Astrocyte of the cerebellum (primary cell): ENCODE results near the gene MRPS23.

Experiments used
- DNase-seq: peaks from one replicate; pipeline ENCODE4 v3.0.0-alpha.2; 2011; ENCODE audit warnings: low read depth
- H3K4me3 ChIP-seq: 2 replicates; pipeline ENCODE4 v1.5.1; 2011; ENCODE audit warnings: mild to moderate bottlenecking, low read depth, low read length, moderate library complexity
- in situ Hi-C: cut with HindIII; loops from 2 replicates; pipeline ENCODE4 v1.10.0; 2017; ENCODE audit warnings: low sequenced_read_pairs
- TF ChIP-seq, protein P1 (sequence below): IDR thresholded peaks from 2 replicates; pipeline ENCODE4 v1.5.1; 2012; ENCODE audit warnings: low read length, low read depth, moderate library complexity, mild to moderate bottlenecking; ENCODE audit errors: missing control alignments

The MRPS23 gene

DNA sequence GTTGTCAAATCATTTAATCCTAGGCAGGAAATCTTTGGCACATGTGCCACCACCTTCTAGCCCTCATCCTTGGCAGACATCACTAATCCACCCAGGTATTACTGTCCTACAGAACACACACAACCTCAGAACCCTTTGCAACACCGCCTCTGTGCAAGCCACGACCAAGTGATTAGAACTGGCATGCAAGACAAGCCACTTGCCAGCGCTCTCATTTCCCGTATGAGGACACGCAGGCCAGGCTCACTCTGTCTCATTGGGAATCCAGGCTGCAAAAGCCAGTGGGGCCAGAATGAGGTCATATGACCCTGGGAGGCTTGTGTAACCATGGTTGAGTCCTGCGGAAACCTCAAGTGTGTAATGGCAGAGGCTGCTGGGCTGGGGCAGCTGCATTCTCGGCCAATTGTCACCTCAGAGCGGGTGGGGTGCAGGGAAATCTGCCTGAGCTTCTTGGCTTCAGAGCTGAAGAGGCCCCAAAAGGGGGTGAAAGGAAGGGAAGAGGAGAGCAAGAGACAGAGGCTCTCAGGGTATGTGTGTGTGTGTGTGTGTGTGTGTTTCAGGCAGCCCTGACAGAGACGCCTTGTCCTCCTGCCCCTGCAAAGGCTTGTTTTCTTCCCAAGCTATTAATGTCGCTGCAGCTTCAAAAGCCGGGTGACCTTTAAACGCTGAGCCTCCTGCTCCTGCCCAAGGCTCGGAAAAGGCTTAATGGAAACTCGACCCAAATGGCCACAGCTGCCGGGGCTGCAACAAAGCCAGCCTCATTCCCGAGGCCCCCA lies 43.2 kb upstream of the MRPS23 start:
- TF ChIP-seq, protein P1, sequence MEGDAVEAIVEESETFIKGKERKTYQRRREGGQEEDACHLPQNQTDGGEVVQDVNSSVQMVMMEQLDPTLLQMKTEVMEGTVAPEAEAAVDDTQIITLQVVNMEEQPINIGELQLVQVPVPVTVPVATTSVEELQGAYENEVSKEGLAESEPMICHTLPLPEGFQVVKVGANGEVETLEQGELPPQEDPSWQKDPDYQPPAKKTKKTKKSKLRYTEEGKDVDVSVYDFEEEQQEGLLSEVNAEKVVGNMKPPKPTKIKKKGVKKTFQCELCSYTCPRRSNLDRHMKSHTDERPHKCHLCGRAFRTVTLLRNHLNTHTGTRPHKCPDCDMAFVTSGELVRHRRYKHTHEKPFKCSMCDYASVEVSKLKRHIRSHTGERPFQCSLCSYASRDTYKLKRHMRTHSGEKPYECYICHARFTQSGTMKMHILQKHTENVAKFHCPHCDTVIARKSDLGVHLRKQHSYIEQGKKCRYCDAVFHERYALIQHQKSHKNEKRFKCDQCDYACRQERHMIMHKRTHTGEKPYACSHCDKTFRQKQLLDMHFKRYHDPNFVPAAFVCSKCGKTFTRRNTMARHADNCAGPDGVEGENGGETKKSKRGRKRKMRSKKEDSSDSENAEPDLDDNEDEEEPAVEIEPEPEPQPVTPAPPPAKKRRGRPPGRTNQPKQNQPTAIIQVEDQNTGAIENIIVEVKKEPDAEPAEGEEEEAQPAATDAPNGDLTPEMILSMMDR = no peak
- H3K4me3 ChIP-seq = no peak overlapping the region
- in situ Hi-C loops = no loop called here
- peak; percentile 94 for DNase-seq

DNA sequence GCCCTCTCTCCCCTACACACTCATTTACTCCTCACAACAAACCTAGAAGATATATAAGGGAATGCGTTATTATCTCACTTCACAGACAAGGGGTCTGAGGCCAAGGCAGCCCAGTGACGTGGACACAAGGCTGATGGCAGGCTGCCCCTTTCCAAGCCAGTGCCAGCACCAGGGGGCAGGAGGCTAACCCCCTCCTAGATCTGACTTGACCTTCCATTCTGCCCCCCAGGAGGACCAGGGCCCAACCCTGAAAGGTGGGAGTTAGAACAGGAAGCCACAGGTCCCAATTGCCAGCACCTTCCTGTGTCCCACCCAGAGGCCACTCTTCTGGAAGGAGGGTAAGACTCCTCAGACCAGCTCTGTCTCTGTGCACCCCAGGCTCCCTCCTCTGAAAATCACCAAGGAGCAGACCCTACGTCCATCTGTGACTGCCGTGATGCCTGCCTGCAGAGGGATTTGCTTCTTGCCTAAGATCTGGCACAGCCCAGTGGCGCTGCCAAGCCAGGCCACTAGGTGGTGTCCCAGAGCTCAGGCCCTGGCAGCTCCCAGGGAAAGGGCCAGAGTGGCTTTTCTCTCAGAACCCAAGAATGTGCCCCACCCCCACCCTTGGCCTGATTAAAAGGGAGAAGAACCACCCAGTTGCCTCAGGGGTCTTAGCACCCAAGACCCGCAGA lies 42.4 kb upstream of the MRPS23 start:
- TF ChIP-seq, protein P1 = peak; percentile 100
- DNase-seq = peak; percentile 84
- in situ Hi-C loops = no loop called here
- H3K4me3 ChIP-seq = no peak overlapping the region

DNA sequence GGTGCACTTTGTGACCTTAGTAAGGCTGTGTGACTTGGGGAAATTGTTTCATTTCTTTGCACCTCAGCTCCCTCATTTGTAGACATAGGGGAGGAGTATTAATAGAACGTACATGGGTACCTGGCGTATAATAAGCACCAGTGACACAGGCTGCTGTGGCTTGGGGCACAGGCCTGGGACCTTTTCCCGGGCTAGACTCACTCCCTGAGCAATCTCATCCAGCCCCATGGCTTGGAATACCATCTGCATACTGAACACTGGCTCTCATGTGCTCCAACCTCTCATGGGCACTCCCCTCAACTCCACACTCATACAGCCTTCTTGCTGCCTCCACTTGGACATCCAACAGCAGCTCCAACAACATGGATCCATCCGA lies 41.0 kb upstream of the MRPS23 start:
- H3K4me3 ChIP-seq = no peak overlapping the region
- TF ChIP-seq, protein P1 = no peak
- in situ Hi-C loops = no loop called here
- no peak for DNase-seq

DNA sequence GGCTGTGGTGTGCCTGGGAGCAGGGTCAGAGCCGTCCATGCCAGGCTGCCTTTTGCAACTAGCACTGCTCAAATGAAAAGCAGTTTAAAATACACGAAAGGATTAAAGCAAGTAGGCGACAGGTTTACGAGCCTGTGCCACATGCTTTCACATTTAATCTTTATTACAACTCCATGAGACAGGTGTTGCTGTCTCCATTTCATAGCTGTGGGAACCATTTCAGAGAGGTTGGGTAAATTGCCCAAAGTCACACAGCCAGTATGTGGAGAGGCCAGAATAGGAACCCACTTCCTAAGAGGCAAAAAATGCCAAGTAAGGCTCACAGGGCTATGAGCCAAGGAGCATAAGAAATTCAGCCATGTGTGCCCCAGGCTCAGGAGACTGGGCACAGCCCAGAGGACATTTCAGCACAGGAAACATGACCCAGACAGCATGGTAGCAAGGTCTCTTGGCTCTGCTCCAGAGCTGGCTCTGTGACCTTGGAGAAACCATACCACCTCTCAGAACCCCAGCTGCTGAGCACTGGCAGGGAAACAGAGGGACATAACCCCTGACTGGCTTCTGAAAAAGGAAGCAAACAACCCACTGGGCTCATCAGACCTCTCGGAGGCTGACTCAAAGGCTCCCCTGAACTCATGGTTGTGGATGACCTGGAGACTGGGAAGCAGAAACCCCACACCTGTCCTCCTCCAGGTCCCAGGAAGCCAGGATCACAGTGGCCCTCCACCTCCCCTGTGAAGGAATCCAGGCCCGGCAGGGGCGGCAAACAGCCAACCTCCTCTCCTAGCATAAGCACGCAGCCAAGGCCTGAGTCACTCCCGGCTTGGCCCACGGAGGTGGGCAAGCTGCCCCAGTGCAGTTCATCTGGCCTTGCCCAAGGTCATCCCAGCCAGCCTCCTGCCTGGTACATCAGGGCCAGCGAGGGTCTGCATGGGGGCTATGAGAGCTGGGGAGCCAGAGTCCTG lies 40.3 kb upstream of the MRPS23 start:
- in situ Hi-C loops = no loop called here
- H3K4me3 ChIP-seq = no peak overlapping the region
- TF ChIP-seq, protein P1 = no peak
- DNase-seq = peak; percentile 78

DNA sequence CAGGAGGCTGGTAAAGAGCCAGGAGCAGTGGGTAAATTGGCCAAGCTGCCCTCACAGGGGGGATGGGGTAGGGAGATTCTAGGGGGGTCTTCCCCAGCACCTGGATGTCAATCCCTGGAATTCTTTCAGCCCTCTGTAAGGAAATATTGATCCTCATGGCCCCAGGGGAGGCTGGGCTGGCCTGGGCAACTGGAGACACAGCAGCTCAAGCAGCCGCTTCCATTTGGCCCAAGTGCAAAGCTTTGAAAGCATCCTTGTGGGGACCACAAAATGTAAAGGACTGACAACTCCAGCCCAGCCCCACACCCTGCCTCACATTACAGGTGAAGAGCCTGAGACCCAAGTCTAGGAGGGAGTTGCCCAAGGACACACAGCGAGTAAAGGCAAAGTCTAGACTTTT lies 39.4 kb upstream of the MRPS23 start:
- TF ChIP-seq, protein P1 = no peak
- in situ Hi-C loops = no loop called here
- no peak overlapping the region for H3K4me3 ChIP-seq
- DNase-seq = no peak
